B cell (primary cell): ENCODE measurements around the gene RARB. TPM values are rescaled to one million over a fixed set of nuclear protein-coding genes. Genes with fewer than 3 reads are reported as not detected.

Experiments used
- ATAC-seq: fragments of 200-7000 bp; cut with Tn5 transposase; one replicate; pipeline ENCODE4 v1.10.0; 2021; ENCODE audit warnings: low read depth, mild to moderate bottlenecking, moderate number of reproducible peaks, moderate library complexity
- CTCF ChIA-PET: fragments of 350-600 bp; sonication (Branson Sonifier 250); formaldehyde crosslinking; loops from one replicate; lab custom pipeline; 2021; ENCODE audit warnings: antibody characterized with exemption, inconsistent platforms; lab: Charles Lee
- POLR2A ChIA-PET: fragments of 350-600 bp; sonication (Branson Sonifier 250); formaldehyde crosslinking; loops from one replicate; lab custom pipeline; 2021; ENCODE audit warnings: antibody characterized with exemption; lab: Charles Lee
- DNase-seq: peaks from one replicate; pipeline ENCODE4 v3.0.0; 2013
- H2AFZ ChIP-seq: 2 replicates; pipeline ENCODE4 v1.6.1; 2012; ENCODE audit warnings: mild to moderate bottlenecking, low read depth, low read length; ENCODE audit not compliant: insufficient read depth, poor library complexity, severe bottlenecking
- H3K27ac ChIP-seq, 2 donors: 1 replicate in 1 of 2; 2 replicates in 1 of 2; pipeline ENCODE4 v1.5.1; 2012 to 2013; ENCODE audit warnings: low read length in 2 of 2, mild to moderate bottlenecking in 2 of 2, moderate library complexity in 1 of 2
- H3K27me3 ChIP-seq, 4 experiments: fragments of 200-600 bp in 1 of 4; sonication (generic) in 1 of 4; replicated peaks in 1 of 4; 1 replicate in 2 of 4; 2 replicates in 2 of 4; pipeline versions ENCODE4 v1.6.1 to v1.7.0; 2013 to 2016; ENCODE audit warnings: low read length in 3 of 4, mild to moderate bottlenecking in 2 of 4, mixed read lengths in 1 of 4, moderate library complexity in 1 of 4; ENCODE audit not compliant: insufficient read depth in 4 of 4, control insufficient read depth in 3 of 4; ENCODE audit errors: control extremely low read depth in 1 of 4
- H3K36me3 ChIP-seq, 2 experiments: replicated peaks in 1 of 2; 1 replicate in 1 of 2; 2 replicates in 1 of 2; pipeline versions ENCODE4 v1.6.1 to v1.7.1; 2013; ENCODE audit warnings: low read length in 1 of 2; ENCODE audit not compliant: insufficient read depth in 2 of 2, control insufficient read depth in 1 of 2; ENCODE audit errors: control extremely low read depth in 1 of 2, extremely low read depth in 1 of 2
- H3K4me1 ChIP-seq, 2 donors: fragments of 200-600 bp in 1 of 2; sonication (generic) in 1 of 2; 1 replicate in 1 of 2; 2 replicates in 1 of 2; pipeline versions ENCODE4 v1.5.1 to v1.6.1; 2013 to 2017; ENCODE audit warnings: low read length in 2 of 2; ENCODE audit not compliant: control insufficient read depth in 2 of 2, insufficient read depth in 2 of 2
- H3K4me2 ChIP-seq: replicated peaks from 2 replicates; pipeline ENCODE3; 2012; ENCODE audit warnings: mild to moderate bottlenecking, low read depth, low read length; ENCODE audit not compliant: poor library complexity, severe bottlenecking
- H3K4me3 ChIP-seq, 5 experiments: fragments of 200-600 bp in 1 of 5; sonication (generic) in 1 of 5; 1 replicate in 3 of 5; 2 replicates in 2 of 5; pipeline versions ENCODE4 v1.5.1 to v1.7.0; 2011 to 2016; ENCODE audit warnings: low read length in 4 of 5, mild to moderate bottlenecking in 4 of 5, low read depth in 2 of 5, control low read depth in 1 of 5, moderate library complexity in 1 of 5; ENCODE audit not compliant: insufficient read depth in 1 of 5; ENCODE audit errors: control extremely low read depth in 1 of 5, extremely low read depth in 1 of 5
- H3K79me2 ChIP-seq: fragments of 200-600 bp; sonication (generic); one replicate; pipeline ENCODE4 v1.6.0; 2016; ENCODE audit warnings: low read length; ENCODE audit not compliant: control insufficient read depth, insufficient read depth
- H3K9ac ChIP-seq: fragments of 200-600 bp; sonication (generic); 2 replicates; pipeline ENCODE4 v1.6.1; 2017; ENCODE audit warnings: mild to moderate bottlenecking, low read length, moderate library complexity
- H3K9me3 ChIP-seq, 3 donors: one replicate each; pipeline versions ENCODE4 v1.6.1 to v1.7.1; 2013; ENCODE audit warnings: low read length in 2 of 3; ENCODE audit not compliant: control insufficient read depth in 2 of 3, insufficient read depth in 1 of 3; ENCODE audit errors: control extremely low read depth in 1 of 3
- H4K20me1 ChIP-seq: 2 replicates; pipeline ENCODE4 v1.6.0; 2012; ENCODE audit warnings: mild to moderate bottlenecking, low read length; ENCODE audit not compliant: insufficient read depth, control insufficient read depth, poor library complexity, severe bottlenecking
- H3K27ac Mint-ChIP-seq: one replicate; pipeline ENCODE4 v1.8.0; 2021; ENCODE audit warnings: mixed read lengths
- H3K27me3 Mint-ChIP-seq: one replicate; pipeline ENCODE4 v1.8.0; 2021; ENCODE audit warnings: mixed read lengths
- H3K4me1 Mint-ChIP-seq: one replicate; pipeline ENCODE4 v1.8.0; 2021; ENCODE audit warnings: mixed read lengths
- H3K4me3 Mint-ChIP-seq: one replicate; pipeline ENCODE4 v1.8.0; 2021; ENCODE audit warnings: mixed read lengths
- H3K9me3 Mint-ChIP-seq: one replicate; pipeline ENCODE4 v1.8.0; 2022; ENCODE audit warnings: mixed read lengths; ENCODE audit not compliant: insufficient read depth
- CTCF ChIP-seq: fragments of 200-600 bp; IDR thresholded peaks from one replicate; pipeline ENCODE4 v1.8.0; 2022; ENCODE audit warnings: antibody characterized with exemption, mild to moderate bottlenecking
- EZH2 ChIP-seq: IDR thresholded peaks from 2 replicates; pipeline ENCODE4 v1.6.1; 2012; ENCODE audit warnings: borderline replicate concordance, low read depth, mild to moderate bottlenecking, moderate library complexity, low read length; ENCODE audit not compliant: insufficient read depth, poor library complexity, severe bottlenecking
- WGBS: methylation state at CpG from one replicate; pipeline ENCODE4 v1.1.5; 2013; ENCODE audit warnings: missing lambda C conversion rate; ENCODE audit not compliant: insufficient coverage; 5-methylcytosine and 5-hydroxymethylcytosine counted together
- intact Hi-C: fragments of 100-400 bp; cut with micrococcal nuclease; formaldehyde crosslinking; loops from one replicate; pipeline ENCODE4 v1.10.0; 2022
- polyA plus RNA-seq: library from polyadenylated mRNA; depleted of rRNA; stranded (reverse); fragments of >200 nt; gene quantifications from 2 replicates; pipeline ENCODE4 v1.2.3, GENCODE V29; 2012
- total RNA-seq, 2 donors: library from RNA; stranded (reverse); fragments of 120-200 nt in 1 of 2; gene quantifications; 1 replicate in 1 of 2; 2 replicates in 1 of 2; pipeline versions ENCODE4 v1.2.3 to v1.2.4, GENCODE V29; 2013 to 2022

RARB gene
- total and polyA plus RNA-seq, 2 donors (not counting 1 experiment from before 2014, with no cell fraction given), result not detected

DNA sequence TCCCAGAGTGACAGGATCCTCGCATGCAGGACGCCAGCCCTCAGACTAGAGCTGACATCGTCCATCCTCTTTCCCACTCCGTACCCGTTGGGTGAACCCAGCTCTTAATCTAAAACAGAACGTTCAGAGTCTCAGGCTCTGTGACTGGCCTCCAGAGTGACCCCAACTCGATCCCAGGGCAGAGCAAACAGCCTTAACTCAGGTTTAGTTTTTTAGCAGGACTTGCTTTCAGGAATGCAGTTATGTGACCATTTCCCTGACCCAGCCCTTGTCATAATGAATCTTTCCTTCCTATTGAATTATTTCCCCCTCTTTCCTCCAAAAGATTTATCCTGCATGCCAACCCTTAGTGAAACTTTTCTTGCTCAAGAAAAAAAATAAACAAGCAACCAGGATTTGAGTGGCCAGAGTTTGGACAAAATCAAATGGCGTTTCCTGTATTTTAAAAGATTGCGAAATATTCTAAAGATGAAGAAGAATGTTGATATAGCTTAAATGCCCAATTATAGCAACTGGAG lies 47.8 kb upstream of the RARB start:
- H3K27me3 Mint-ChIP-seq, result no peaks in the 10 kb centered on the region
- Histone ChIP-seq H3K4me3 (no peak overlapping the region), H3K4me1 (no peaks in the 10 kb centered on the region), H4K20me1 (no peaks in the 10 kb centered on the region), H3K9ac (no peak overlapping the region), H3K36me3 (no peaks in the 10 kb centered on the region), H3K27ac (no peak overlapping the region), H3K79me2 (no peaks in the 10 kb centered on the region), H3K27me3 (no peaks in the 10 kb centered on the region), H3K9me3 (peaks cover 0 to 1% (median 0%) of the 10 kb centered on the region in 3 donors), H3K4me2 (no peak overlapping the region), H2AFZ (no peak overlapping the region)
- DNase-seq (no peak), ATAC-seq (no peak)
- CTCF ChIA-PET, result no interaction called here
- no peak for TF ChIP-seq EZH2
- no peak for TF ChIP-seq CTCF
- intact Hi-C loops, result no loop called here
- POLR2A ChIA-PET, result no interaction called here
- 75% methylated on average over 7 of the region's 9 CpGs for WGBS
- no peaks in the 10 kb centered on the region for H3K4me1 Mint-ChIP-seq
- no peak overlapping the region for H3K27ac Mint-ChIP-seq
- H3K9me3 Mint-ChIP-seq, result no peaks in the 10 kb centered on the region
- H3K4me3 Mint-ChIP-seq, result no peak overlapping the region

DNA sequence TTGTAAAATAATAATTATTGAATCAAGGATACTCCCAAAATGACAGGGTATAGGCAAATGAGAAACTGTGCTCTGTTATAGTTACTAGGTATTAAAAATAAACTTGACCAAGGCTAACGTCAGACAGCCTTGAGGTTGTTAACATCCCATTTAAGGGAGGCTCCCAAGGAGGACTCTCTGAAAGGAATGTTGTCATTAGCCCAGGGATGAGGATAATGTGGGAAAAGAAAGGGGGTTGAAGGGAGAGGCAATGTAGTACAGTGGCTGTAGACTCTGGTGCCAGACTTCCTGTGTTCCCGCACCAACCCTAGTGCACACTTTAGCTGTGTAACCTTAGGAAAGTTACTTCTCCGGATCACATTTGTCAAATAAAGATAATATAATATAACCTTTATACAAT lies 47.0 kb upstream of the RARB start:
- no peaks in the 10 kb centered on the region for H3K36me3 ChIP-seq
- CTCF ChIA-PET, result no interaction called here
- 100% methylated on average over 1 of the region's 3 CpGs for WGBS
- H3K27me3 ChIP-seq, result no peaks in the 10 kb centered on the region
- no peak overlapping the region for H2AFZ ChIP-seq
- TF ChIP-seq CTCF (no peak), EZH2 (no peak)
- H3K79me2 ChIP-seq, result no peaks in the 10 kb centered on the region
- Mint-ChIP-seq H3K4me3 (no peak overlapping the region), H3K27ac (no peak overlapping the region), H3K4me1 (no peaks in the 10 kb centered on the region), H3K9me3 (no peaks in the 10 kb centered on the region), H3K27me3 (no peaks in the 10 kb centered on the region)
- intact Hi-C loops, result no loop called here
- DNase-seq, result no peak
- H3K27ac ChIP-seq, result no peak overlapping the region
- H3K9ac ChIP-seq, result no peak overlapping the region
- no peak overlapping the region for H3K4me3 ChIP-seq
- no peaks in the 10 kb centered on the region for H4K20me1 ChIP-seq
- H3K4me1 ChIP-seq, result no peaks in the 10 kb centered on the region
- peaks cover 0 to 1% (median 0%) of the 10 kb centered on the region in 3 donors for H3K9me3 ChIP-seq
- no peak overlapping the region for H3K4me2 ChIP-seq
- POLR2A ChIA-PET, result no interaction called here
- no peak for ATAC-seq
